Stomach (tissue), 9 donors: Measurements from ENCODE around the gene NLRP5. TPM values are rescaled to one million over a fixed set of nuclear protein-coding genes. Genes with fewer than 3 reads are reported as not detected.

ENCODE experiments used
- DNase-seq, 2 donors: peaks; one replicate each; pipeline versions ENCODE4 v3.0.0 to v3.0.0-alpha.2; 2013 to 2019
- H3K27ac ChIP-seq, 5 donors: fragments of 200-600 bp in 4 of 5; sonication (generic) in 4 of 5; one replicate each; pipeline ENCODE4 v1.5.1; 2013 to 2019; ENCODE audit warnings: mild to moderate bottlenecking in 1 of 5, moderate library complexity in 1 of 5
- H3K27me3 ChIP-seq, 3 donors: fragments of 200-600 bp; sonication (generic); one replicate each; pipeline ENCODE4 v1.5.1; 2017 to 2019; ENCODE audit warnings: mixed run types in 1 of 3
- H3K36me3 ChIP-seq, 4 donors: fragments of 200-600 bp; sonication (generic); 1 replicate in 3 of 4; 2 replicates in 1 of 4; pipeline ENCODE4 v1.5.1; 2016 to 2019
- H3K4me1 ChIP-seq, 4 donors: fragments of 200-600 bp; sonication (generic); one replicate each; pipeline ENCODE4 v1.5.1; 2016 to 2019
- H3K4me3 ChIP-seq, 4 donors: fragments of 200-600 bp; sonication (generic) in 3 of 4; one replicate each; pipeline ENCODE4 v1.5.1; 2016 to 2019; ENCODE audit warnings: mild to moderate bottlenecking in 1 of 4
- H3K9me3 ChIP-seq, 4 donors: fragments of 200-600 bp; sonication (generic); one replicate each; pipeline ENCODE4 v1.5.1; 2016 to 2019
- CTCF ChIP-seq, 7 experiments: fragments of 450-650 bp in 4 of 7; fragments of 200-600 bp in 3 of 7; sonication (generic) in 3 of 7; IDR thresholded peaks; one replicate each; pipeline ENCODE4 v1.5.1; 2016 to 2019; ENCODE audit warnings: antibody characterized with exemption in 7 of 7, control low read depth in 2 of 7, mild to moderate bottlenecking in 1 of 7
- EP300 ChIP-seq: sonication (generic); formaldehyde crosslinking; IDR thresholded peaks from one replicate; pipeline ENCODE4 v1.6.1; 2017; ENCODE audit warnings: antibody characterized with exemption
- POLR2A ChIP-seq, 4 donors: fragments of 450-650 bp; IDR thresholded peaks; one replicate each; pipeline ENCODE4 v1.6.1; 2016; ENCODE audit warnings: antibody characterized with exemption in 4 of 4, control low read depth in 2 of 4, mild to moderate bottlenecking in 1 of 4, moderate library complexity in 1 of 4
- POLR2AphosphoS5 ChIP-seq, 3 donors: sonication (generic); formaldehyde crosslinking; IDR thresholded peaks; one replicate each; pipeline ENCODE4 v1.6.1; 2016; ENCODE audit warnings: antibody characterized with exemption in 3 of 3
- WGBS, 5 donors: extraction: QIAGEN DNeasy Blood & Tissue Kit in 3 of 5; methylation state at CpG; one replicate each; pipeline versions ENCODE4 v1.1.5 to v1.1.7; 2013 to 2018; 5-methylcytosine and 5-hydroxymethylcytosine counted together
- intact Hi-C: fragments of 100-400 bp; cut with DNase I; formaldehyde crosslinking; loops from one replicate; pipeline ENCODE4 v1.15.1; 2023; ENCODE audit warnings: low total_unique reads
- polyA plus RNA-seq, 3 donors: library from polyadenylated mRNA; stranded (reverse); fragments of 200-250 nt; gene quantifications; one replicate each; pipeline ENCODE4 v1.2.3, GENCODE V29; 2013
- total RNA-seq, 5 donors: library from RNA; depleted of rRNA; stranded (reverse); fragments of >200 nt; gene quantifications; one replicate each; pipeline versions ENCODE4 v1.1.0 to v1.2.3, GENCODE V29; 2014 to 2016
- donor health status: healthy with polysubstance abuse.
- donor health status: Bipolar disorder and iron deficiency.
- donor health status: healthy.

Gene NLRP5
- total and polyA plus RNA-seq, 8 donors, result not detected

- Histone ChIP-seq H3K9me3 (no peaks in the 10 kb centered on the region), H3K4me3 (no peak overlapping the region), H3K27ac (no peak overlapping the region), H3K36me3 (peaks cover 16 to 48% (median 41%) of the 10 kb centered on the region in 4 donors), H3K4me1 (peaks cover 10 to 23% (median 11%) of the 10 kb centered on the region in 4 donors), H3K27me3 (peaks cover 0 to 15% (median 0%) of the 10 kb centered on the region in 3 donors)
- no peak for TF ChIP-seq EP300
- intact Hi-C loops, result no loop called here
- 70 to 82% (median 71%) methylated on average over 18 of the region's 18 CpGs for whole genome bisulfite sequencing, 5 donors
- DNase-seq, result no peak
Measured at GRCh38 chr19:56084835-56085536, 98.4 kb downstream of the NLRP5 start.

- no peak for DNase-seq
- 80 to 89% (median 88%) methylated on average over 8 to 10 of the region's 10 CpGs for WGBS, 5 donors
- Histone ChIP-seq H3K4me3 (no peak overlapping the region), H3K4me1 (peaks cover 8 to 26% (median 11%) of the 10 kb centered on the region in 4 donors), H3K27me3 (peaks cover 0 to 14% (median 0%) of the 10 kb centered on the region in 3 donors), H3K36me3 (peaks cover 21 to 55% (median 48%) of the 10 kb centered on the region in 4 donors), H3K27ac (no peak overlapping the region), H3K9me3 (no peaks in the 10 kb centered on the region)
- TF ChIP-seq POLR2AphosphoS5 (IDR thresholded peaks at IDR 0.05), result no peak
- intact Hi-C loops, result no loop called here
Measured at GRCh38 chr19:56085571-56086275, 99.1 kb downstream of the NLRP5 start.

- H3K27ac ChIP-seq, result no peak overlapping the region
- peaks cover 21 to 63% (median 57%) of the 10 kb centered on the region in 4 donors for H3K36me3 ChIP-seq
- peaks cover 0 to 3% (median 0%) of the 10 kb centered on the region in 3 donors for H3K27me3 ChIP-seq
- intact Hi-C loops, result no loop called here
- no peaks in the 10 kb centered on the region for H3K9me3 ChIP-seq
- DNase-seq, result no peak
- peaks cover 0 to 25% (median 10%) of the 10 kb centered on the region in 4 donors for H3K4me1 ChIP-seq
- 76 to 81% (median 79%) methylated on average over 36 to 49 of the region's 49 CpGs for WGBS, 5 donors
- TF ChIP-seq POLR2A (IDR thresholded peaks at IDR 0.05) (no peak), CTCF (IDR thresholded peaks at IDR 0.05) (no peak), POLR2AphosphoS5 (IDR thresholded peaks at IDR 0.05) (no peak), EP300 (no peak)
- H3K4me3 ChIP-seq, result no peak overlapping the region
Measured at GRCh38 chr19:56086671-56087430, 100.3 kb downstream of the NLRP5 start.

- Histone ChIP-seq H3K4me3 (no peak overlapping the region), H3K9me3 (no peaks in the 10 kb centered on the region), H3K27ac (no peak overlapping the region), H3K27me3 (no peaks in the 10 kb centered on the region), H3K36me3 (peaks cover 21 to 65% (median 59%) of the 10 kb centered on the region in 4 donors), H3K4me1 (peaks cover 0 to 30% (median 10%) of the 10 kb centered on the region in 4 donors)
- no peak for DNase-seq
- TF ChIP-seq EP300 (no peak), POLR2AphosphoS5 (IDR thresholded peaks at IDR 0.05) (no peak), CTCF (IDR thresholded peaks at IDR 0.05) (no peak), POLR2A (IDR thresholded peaks at IDR 0.05) (no peak)
- WGBS, 5 donors, result 81 to 89% (median 85%) methylated on average over 47 to 104 of the region's 104 CpGs
- intact Hi-C loops, result no loop called here
Measured at GRCh38 chr19:56087647-56088496, 101.3 kb downstream of the NLRP5 start.
